Heart right ventricle (tissue), 16 donors: ENCODE data around the gene ATP5F1A. TPM values are rescaled to one million over a fixed set of nuclear protein-coding genes. Genes with fewer than 3 reads are reported as not detected.

Experiments used
- ATAC-seq, 8 donors: fragments of 200-7000 bp; cut with Tn5 transposase; one replicate each; pipeline ENCODE4 v1.9.1; 2020; ENCODE audit warnings: mild to moderate bottlenecking in 8 of 8, moderate library complexity in 8 of 8, moderate number of reproducible peaks in 1 of 8
- DNase-seq, 2 donors: peaks; one replicate each; pipeline ENCODE4 v3.0.0-alpha.2; 2020
- H3K27ac ChIP-seq, 10 donors: fragments of 200-600 bp; sonication (generic) in 2 of 10; one replicate each; pipeline versions ENCODE4 v1.5.0 to v1.8.0; 2020 to 2022; ENCODE audit warnings: mild to moderate bottlenecking in 3 of 10
- H3K27me3 ChIP-seq, 7 donors: fragments of 200-600 bp; one replicate each; pipeline ENCODE4 v1.8.0; 2021 to 2022; ENCODE audit warnings: mild to moderate bottlenecking in 2 of 7
- H3K36me3 ChIP-seq, 9 donors: fragments of 200-600 bp; sonication (generic) in 1 of 9; one replicate each; pipeline versions ENCODE4 v1.5.0 to v1.8.0; 2020 to 2022; ENCODE audit warnings: mild to moderate bottlenecking in 2 of 9
- H3K4me1 ChIP-seq, 9 donors: fragments of 200-600 bp; sonication (generic) in 1 of 9; one replicate each; pipeline versions ENCODE4 v1.5.0 to v1.8.0; 2020 to 2022; ENCODE audit warnings: mild to moderate bottlenecking in 4 of 9
- H3K4me3 ChIP-seq, 10 donors: fragments of 200-600 bp; sonication (generic) in 2 of 10; one replicate each; pipeline versions ENCODE4 v1.5.0 to v1.8.0; 2020 to 2022; ENCODE audit warnings: mild to moderate bottlenecking in 7 of 10, moderate library complexity in 2 of 10
- H3K9me3 ChIP-seq, 11 donors: fragments of 200-600 bp in 10 of 11; sonication (generic) in 2 of 11; one replicate each; pipeline versions ENCODE4 v1.5.0 to v1.8.0; 2013 to 2022; ENCODE audit warnings: mild to moderate bottlenecking in 2 of 11, control low read depth in 1 of 11, moderate library complexity in 1 of 11
- CTCF ChIP-seq, 9 donors: fragments of 200-600 bp; sonication (generic) in 2 of 9; IDR thresholded peaks; one replicate each; pipeline versions ENCODE4 v1.5.0 to v1.8.0; 2021 to 2022; ENCODE audit warnings: antibody characterized with exemption in 9 of 9, mild to moderate bottlenecking in 5 of 9, moderate library complexity in 1 of 9
- WGBS, 2 donors: extraction: QIAGEN DNeasy Blood & Tissue Kit; methylation state at CpG; one replicate each; pipeline ENCODE4 v1.1.7; 2013; ENCODE audit warnings: inconsistent platforms in 1 of 2; 5-methylcytosine and 5-hydroxymethylcytosine counted together
- intact Hi-C, 10 donors: fragments of 100-400 bp; cut with DNase I; formaldehyde crosslinking; loops; one replicate each; pipeline versions ENCODE4 v1.11.1 to v1.14.2; 2022
- polyA plus RNA-seq, 2 donors: library from polyadenylated mRNA; stranded (reverse); fragments of 200-250 nt; gene quantifications; one replicate each; pipeline ENCODE4 v1.2.3, GENCODE V29; 2013
- total RNA-seq, 10 donors: library from RNA; stranded (reverse); fragmentation: NEBNext Ultra II Directional in 3 of 10; extraction: Animal tissue kit (Norgen Biotek cat#: 25700) in 3 of 10; gene quantifications; one replicate each; pipeline versions ENCODE4 v1.2.1 to v1.2.4, GENCODE V29; 2021 to 2023
- donor health status: Arrhythmogenic right ventricular cardiomyopathy.
- donor health status: ischemic (EF 13 %, LVEDD 7.1; RV severe dilation, severe dysfunction).
- donor health status: healthy with polysubstance abuse.
- donor health status: DM: no; HTN: yes; CAD: no.
- donor health status: DM: no; HTN: no; CAD: no.
- donor health status: ischemic (EF 25% LVEDD 6.9; RV normal size, moderate dysfunction).
- donor health status: ischemic (EF 25% LVEDD 5.7; RV mildly dilated, moderate dysfunction).
- donor health status: healthy.
- donor health status: DM: yes; HTN: yes; CAD: no.
- donor health status: Ischemic cardiomyopathy.
- donor health status: ischemic (EF 35%, LVEDD 5.7; RV mildly dilated, moderate dysfunction).
- donor health status: nonischemic (EF 11% LVEDD 7.7; RV severe dilation, severe dysfunction).
- donor health status: DM: yes; HTN: yes; CAD: no.
- donor health status: PGD.
- donor health status: ischemic (EF 29% LVEDD 5.4; RV normal size, mild dysfunction).
- donor health status: nonischemic (EF 23%, LVEDD 6.1; RV moderate dilation, normal function).

ATP5F1A gene
- total and polyA plus RNA-seq, 12 donors = 613 to 2,460 (median 1,904) TPM

- 98 to 99% methylated on average over 2 of the region's 2 CpGs for WGBS, 2 donors
- Histone ChIP-seq H3K9me3 (peaks cover 0 to 3% (median 0%) of the 10 kb centered on the region in 11 donors), H3K27ac (no peak overlapping the region), H3K4me3 (no peak overlapping the region), H3K4me1 (peaks cover 0 to 17% (median 0%) of the 10 kb centered on the region in 9 donors), H3K36me3 (no peaks in the 10 kb centered on the region), H3K27me3 (no peaks in the 10 kb centered on the region)
- DNase-seq = no peak
- ATAC-seq = no peak
- TF ChIP-seq CTCF (IDR thresholded peaks at IDR 0.05) = no peak
- intact Hi-C loops = loop anchor here in 1 of 10 donors (10.0 kb wide), 1 partner anchor 62 kb away; no protein-coding TSS in a partner anchor
These were observed 51.4 kb downstream of the ATP5F1A start for GRCh38 chr18:46046688-46047087.

DNA sequence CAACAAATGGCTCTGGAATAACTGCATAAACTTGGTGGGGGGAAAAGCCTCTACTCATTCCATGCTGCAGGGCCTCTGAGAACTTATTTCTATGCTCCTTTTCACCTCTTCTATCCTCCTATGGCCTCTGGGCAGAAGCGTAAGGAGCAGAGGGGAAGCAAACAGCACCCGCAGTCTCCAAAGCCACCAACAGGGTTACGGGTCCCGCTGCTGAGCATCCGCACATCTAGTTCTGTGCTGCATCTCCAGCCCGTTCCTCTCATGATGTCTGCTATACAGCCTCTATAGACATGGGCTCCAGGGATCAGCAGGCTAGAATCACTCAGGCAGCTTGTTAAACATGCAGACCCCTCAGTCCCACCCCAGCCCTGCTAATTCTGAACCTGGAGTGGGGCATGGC, 52.0 kb downstream of the ATP5F1A start:
- 96 to 98% methylated on average over 6 of the region's 6 CpGs for WGBS, 2 donors
- H3K27me3 ChIP-seq = no peaks in the 10 kb centered on the region
- DNase-seq = no peak
- no peak overlapping the region for H3K27ac ChIP-seq
- no peaks in the 10 kb centered on the region for H3K36me3 ChIP-seq
- intact Hi-C loops = loop anchor here in 1 of 10 donors (10.0 kb wide), 1 partner anchor 61 kb away; no protein-coding TSS in a partner anchor
- peaks cover 0 to 18% (median 0%) of the 10 kb centered on the region in 9 donors for H3K4me1 ChIP-seq
- peaks cover 0 to 3% (median 0%) of the 10 kb centered on the region in 11 donors for H3K9me3 ChIP-seq
- ATAC-seq = no peak
- H3K4me3 ChIP-seq = no peak overlapping the region
- TF ChIP-seq CTCF (IDR thresholded peaks at IDR 0.05) = no peak

GRCh38 chr18:46042571-46043123, 55.4 kb downstream of the ATP5F1A start:
- Histone ChIP-seq H3K4me1 (peaks cover 0 to 27% (median 0%) of the 10 kb centered on the region in 9 donors), H3K4me3 (no peak overlapping the region), H3K9me3 (peaks cover 0 to 3% (median 0%) of the 10 kb centered on the region in 11 donors), H3K27ac (no peak overlapping the region), H3K27me3 (no peaks in the 10 kb centered on the region), H3K36me3 (peaks cover 0 to 11% (median 0%) of the 10 kb centered on the region in 9 donors)
- WGBS, 2 donors = 46 to 55% methylated on average over 3 of the region's 3 CpGs
- intact Hi-C loops = loop anchor here in 1 of 10 donors (10.0 kb wide), 1 partner anchor 58 kb away; no protein-coding TSS in a partner anchor
- no peak for DNase-seq
- peak in 3 of 8 donors; percentile 10 to 33 (median 26) for ATAC-seq
- TF ChIP-seq CTCF (IDR thresholded peaks at IDR 0.05) = no peak

GRCh38 chr18:46040747-46041104, 57.4 kb downstream of the ATP5F1A start:
- peaks cover 0 to 14% (median 0%) of the 10 kb centered on the region in 9 donors for H3K36me3 ChIP-seq
- H3K27me3 ChIP-seq = no peaks in the 10 kb centered on the region
- H3K9me3 ChIP-seq = peaks cover 0 to 3% (median 0%) of the 10 kb centered on the region in 11 donors
- no peak for DNase-seq
- H3K27ac ChIP-seq = no peak overlapping the region
- no peak overlapping the region for H3K4me3 ChIP-seq
- no peak for TF ChIP-seq CTCF (IDR thresholded peaks at IDR 0.05)
- ATAC-seq = no peak
- peaks cover 0 to 27% (median 0%) of the 10 kb centered on the region in 9 donors for H3K4me1 ChIP-seq
- intact Hi-C loops = loop anchor here in 1 of 10 donors (10.0 kb wide), 1 partner anchor 56 kb away; no protein-coding TSS in a partner anchor
- whole genome bisulfite sequencing, 2 donors = 80 to 84% methylated on average over 5 of the region's 5 CpGs
